IgD-negative memory B cell (primary cell): Measurements from ENCODE around the gene DENND5A. TPM values are rescaled to one million over a fixed set of nuclear protein-coding genes. Genes with fewer than 3 reads are reported as not detected.
"Not testable (repeated sequence)": the region's sequence is repeated elsewhere in the genome, so short reads cannot be mapped to it uniquely, and the experiment has no call there.

Experiments
- H3K27ac Mint-ChIP-seq, 3 donors: one replicate each; pipeline ENCODE4 v1.8.0; 2020 to 2022; ENCODE audit warnings: mild to moderate bottlenecking in 3 of 3, mixed read lengths in 3 of 3, moderate library complexity in 1 of 3
- H3K27me3 Mint-ChIP-seq: one replicate; pipeline ENCODE4 v1.8.0; 2021; ENCODE audit warnings: mixed read lengths
- H3K36me3 Mint-ChIP-seq: one replicate; pipeline ENCODE4 v1.8.0; 2020; ENCODE audit warnings: mild to moderate bottlenecking, mixed read lengths
- H3K4me1 Mint-ChIP-seq, 3 donors: one replicate each; pipeline ENCODE4 v1.8.0; 2020 to 2022; ENCODE audit warnings: mixed read lengths in 3 of 3, mild to moderate bottlenecking in 1 of 3
- H3K4me3 Mint-ChIP-seq, 4 donors: one replicate each; pipeline ENCODE4 v1.8.0; 2020 to 2022; ENCODE audit warnings: mild to moderate bottlenecking in 4 of 4, mixed read lengths in 4 of 4, moderate library complexity in 3 of 4
- H3K9me3 Mint-ChIP-seq, 3 donors: one replicate each; pipeline ENCODE4 v1.8.0; 2020 to 2021; ENCODE audit warnings: mixed read lengths in 3 of 3, mild to moderate bottlenecking in 1 of 3
- polyA plus RNA-seq: library from polyadenylated mRNA; unstranded; fragments of 300-500 nt; fragmentation: Illumina TruSeq; gene quantifications from one replicate; pipeline ENCODE4 v1.2.3, GENCODE V29; 2021

Gene DENND5A
- polyA plus RNA-seq, 1 donor from 2014 or later = 9.3 TPM

DNA sequence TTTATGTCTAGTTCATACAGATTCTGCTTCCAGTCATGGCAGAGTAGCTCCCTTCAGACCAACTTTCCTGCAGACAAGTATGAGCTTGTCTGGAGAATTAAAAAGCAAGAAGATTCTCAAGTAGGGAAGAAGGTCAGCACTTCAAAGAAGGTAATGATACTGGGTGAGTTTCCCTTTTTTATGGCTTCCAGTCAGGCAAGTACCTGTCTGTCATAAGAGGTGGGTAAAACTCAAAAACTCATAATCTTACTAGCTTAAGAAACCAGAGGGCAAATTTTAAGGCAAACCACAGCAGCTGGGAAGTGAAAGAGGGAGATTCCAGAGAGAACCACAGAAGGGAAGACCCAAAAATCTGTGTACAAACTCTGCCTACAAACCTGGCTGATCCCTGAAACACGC is 54.2 kb downstream of the DENND5A start:
- Mint-ChIP-seq H3K9me3 (no peaks in the 10 kb centered on the region), H3K36me3 (no peaks in the 10 kb centered on the region), H3K4me3 (no peak overlapping the region), H3K4me1 (peaks cover 19 to 54% (median 48%) of the 10 kb centered on the region in 3 donors), H3K27ac (peak overlapping the region in 1 of 3 donors; percentile 21), H3K27me3 (no peaks in the 10 kb centered on the region)

DNA sequence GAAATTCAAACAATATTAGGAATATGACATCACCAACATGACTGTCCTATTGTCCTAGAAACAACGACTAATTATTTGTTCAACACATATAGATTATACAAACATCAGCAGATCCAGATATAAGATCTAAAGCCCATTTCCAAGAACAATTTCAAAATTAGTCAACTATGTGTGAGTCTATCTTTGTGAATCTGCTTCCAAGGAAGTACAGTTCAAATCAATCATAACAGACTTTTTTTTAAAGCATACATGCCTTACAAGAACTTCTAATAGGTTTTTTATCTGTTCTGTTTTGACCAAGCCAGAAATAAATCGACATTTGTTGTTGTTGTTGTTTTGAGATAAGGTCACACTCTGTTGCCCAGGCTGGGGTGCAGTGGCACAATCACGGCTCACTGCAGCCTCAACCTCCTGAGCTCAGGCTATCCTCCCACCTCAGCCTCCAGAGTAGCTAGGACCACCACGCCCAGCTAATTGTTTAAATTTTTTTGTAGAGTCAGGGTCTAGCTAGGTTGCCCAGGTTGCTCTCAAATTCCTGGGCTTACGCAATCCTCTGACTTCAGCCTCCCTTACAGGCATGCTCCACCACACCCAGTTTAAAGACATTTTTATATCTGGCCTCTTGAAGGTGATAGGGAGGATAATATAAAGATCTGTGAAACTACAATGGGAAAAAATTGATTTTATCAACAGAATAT is 54.8 kb downstream of the DENND5A start:
- peak overlapping the region in 2 of 3 donors; percentile 21 to 46 for H3K27ac Mint-ChIP-seq
- peaks cover 16 to 54% (median 46%) of the 10 kb centered on the region in 3 donors for H3K4me1 Mint-ChIP-seq
- H3K9me3 Mint-ChIP-seq = no peaks in the 10 kb centered on the region
- no peaks in the 10 kb centered on the region for H3K27me3 Mint-ChIP-seq
- H3K36me3 Mint-ChIP-seq = no peaks in the 10 kb centered on the region
- no peak overlapping the region for H3K4me3 Mint-ChIP-seq

DNA sequence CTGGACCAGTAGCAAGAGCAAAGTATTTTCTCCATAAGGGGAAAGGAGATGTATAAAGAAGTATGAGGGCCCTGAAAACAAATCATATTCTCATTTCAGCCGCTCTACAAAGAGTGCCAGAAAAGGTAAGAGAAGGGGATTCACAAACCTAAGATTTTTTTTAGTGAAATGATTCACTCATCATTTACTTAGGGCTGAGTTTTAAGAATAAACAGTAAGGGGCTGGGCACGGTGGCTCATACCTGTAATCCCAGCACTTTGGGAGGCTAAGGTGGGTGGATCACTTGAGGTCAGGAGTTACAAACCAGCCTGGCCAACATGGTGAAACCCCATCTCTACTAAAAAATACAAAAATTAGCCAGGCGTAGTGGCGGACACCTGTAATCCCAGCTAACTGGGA is 55.5 kb downstream of the DENND5A start:
- H3K4me3 Mint-ChIP-seq, H3K27me3 Mint-ChIP-seq, H3K36me3 Mint-ChIP-seq, H3K9me3 Mint-ChIP-seq: not testable (repeated sequence)
- Mint-ChIP-seq H3K27ac (peak overlapping the region in 1 of 3 donors; percentile 26), H3K4me1 (peaks cover 13 to 48% (median 41%) of the 10 kb centered on the region in 3 donors)

DNA sequence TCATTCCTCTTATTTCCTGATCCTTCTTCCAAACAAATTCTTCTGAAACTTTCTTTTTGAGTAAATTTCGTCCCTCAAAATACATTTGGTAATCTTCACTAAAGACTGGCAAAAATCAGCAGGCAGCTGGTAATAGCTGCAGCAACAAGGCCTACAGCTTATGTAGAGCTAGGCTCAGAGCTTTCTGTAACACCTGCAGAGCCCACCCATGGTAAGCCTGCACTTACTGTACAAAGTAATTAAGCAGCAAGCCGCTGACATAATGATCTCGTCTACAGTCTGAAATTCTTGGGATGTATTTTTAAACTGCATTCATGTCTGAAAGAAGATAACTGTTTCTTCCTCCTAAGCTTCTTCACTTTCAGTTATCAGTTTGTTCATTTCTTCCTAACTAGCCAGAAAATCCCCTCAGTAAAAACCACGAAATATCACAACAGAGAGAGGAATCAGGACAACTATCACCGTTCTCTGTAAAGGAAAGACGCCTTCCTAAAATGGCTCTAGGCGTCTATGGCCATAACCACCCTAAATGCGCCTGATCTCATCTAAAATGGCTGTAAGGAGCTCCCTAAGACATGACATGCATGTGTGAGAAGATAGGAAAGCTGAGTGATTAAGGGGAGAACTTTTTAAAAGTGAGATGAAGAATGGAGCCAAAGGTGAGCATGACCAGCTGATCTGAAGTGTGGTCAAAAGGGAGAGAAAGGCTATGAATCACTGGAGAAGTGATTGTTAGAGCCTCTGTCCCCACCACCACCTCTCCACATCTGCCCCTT is 56.2 kb downstream of the DENND5A start:
- peaks cover 2% of the 10 kb centered on the region for H3K36me3 Mint-ChIP-seq

DNA sequence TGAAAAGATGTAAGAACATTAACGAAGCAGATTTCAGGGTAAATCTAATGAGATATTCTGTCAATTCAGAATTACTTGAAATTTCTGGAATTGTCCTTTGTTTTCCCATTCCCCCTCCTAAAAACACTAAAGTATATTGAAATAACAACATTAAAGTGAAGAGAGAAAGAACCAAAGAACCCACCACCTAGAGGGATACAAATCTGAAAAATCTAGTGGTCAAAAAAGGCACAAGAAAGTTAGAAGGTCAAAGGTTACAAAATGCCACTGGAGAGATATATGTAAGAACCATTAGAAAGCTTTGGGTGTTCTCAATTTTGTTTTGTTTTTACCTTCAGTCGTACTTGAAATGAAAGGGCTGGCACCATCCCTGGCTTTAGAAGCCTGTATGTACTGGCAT is 57.9 kb downstream of the DENND5A start:
- H3K27me3 Mint-ChIP-seq = no peaks in the 10 kb centered on the region
- H3K27ac Mint-ChIP-seq = no peak overlapping the region
- H3K36me3 Mint-ChIP-seq = peaks cover 2% of the 10 kb centered on the region
- H3K4me1 Mint-ChIP-seq = peaks cover 13 to 41% (median 36%) of the 10 kb centered on the region in 3 donors
- no peaks in the 10 kb centered on the region for H3K9me3 Mint-ChIP-seq
- no peak overlapping the region for H3K4me3 Mint-ChIP-seq

More for the DNA sequence above, 56.2 kb downstream of the DENND5A start:
- H3K4me3 Mint-ChIP-seq = peak overlapping the region in 3 of 4 donors; percentile 19 to 61 (median 38)
- no peaks in the 10 kb centered on the region for H3K9me3 Mint-ChIP-seq
- H3K4me1 Mint-ChIP-seq = peaks cover 13 to 43% (median 38%) of the 10 kb centered on the region in 3 donors
- H3K27ac Mint-ChIP-seq = peak overlapping the region in 1 of 3 donors; percentile 26
- no peaks in the 10 kb centered on the region for H3K27me3 Mint-ChIP-seq

DNA sequence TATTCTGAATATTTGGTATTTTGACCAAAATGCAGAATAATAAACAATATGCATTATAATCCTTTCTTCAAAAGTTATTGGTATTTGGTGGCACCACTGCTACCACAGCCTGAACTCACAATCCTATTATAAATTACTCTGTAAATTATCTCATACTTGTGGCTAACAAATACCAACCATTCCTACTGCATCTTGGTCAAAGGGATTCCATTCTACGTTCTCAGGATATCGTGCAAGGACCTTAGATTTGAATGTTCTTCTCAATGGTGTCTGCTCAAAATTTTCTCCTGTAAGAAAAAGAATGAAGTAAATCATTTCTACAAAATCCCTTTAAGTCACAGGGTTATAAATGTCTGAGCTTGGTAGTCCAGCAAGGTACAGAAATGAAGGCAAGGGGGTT is 58.7 kb downstream of the DENND5A start:
- Mint-ChIP-seq H3K4me1 (peaks cover 10 to 33% (median 31%) of the 10 kb centered on the region in 3 donors), H3K27me3 (no peaks in the 10 kb centered on the region), H3K27ac (no peak overlapping the region), H3K36me3 (peaks cover 5% of the 10 kb centered on the region), H3K4me3 (no peak overlapping the region), H3K9me3 (no peaks in the 10 kb centered on the region)

DNA sequence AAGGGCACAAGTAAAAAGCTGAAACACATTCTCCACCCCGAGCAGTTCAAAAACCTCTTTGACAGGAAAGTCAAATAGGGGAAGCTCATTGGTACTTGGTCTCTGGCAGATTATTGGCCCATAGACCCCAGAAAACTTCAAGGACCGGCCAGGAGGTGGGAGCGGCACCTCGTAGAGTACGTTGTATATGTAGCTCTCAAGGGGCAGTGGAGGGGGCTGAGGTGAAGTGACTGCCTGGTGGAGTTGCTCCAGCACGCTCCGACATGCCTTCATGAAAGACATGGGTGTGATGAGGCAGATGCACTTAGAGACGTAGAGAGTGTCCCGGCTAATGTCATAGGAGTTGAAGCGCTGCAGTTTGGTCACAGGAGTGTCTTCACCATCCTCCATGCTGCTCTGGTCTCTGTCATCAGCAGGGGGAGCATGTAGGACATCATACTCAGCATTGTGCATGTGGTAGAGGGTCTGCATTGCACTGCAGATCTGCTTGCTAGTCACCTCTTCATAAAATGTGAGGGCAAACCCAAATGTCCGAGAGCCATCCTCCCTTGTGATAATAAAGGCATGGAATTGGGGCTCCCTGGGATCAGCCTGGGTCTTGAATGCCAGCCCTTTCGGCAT is 61.3 kb downstream of the DENND5A start:
- no peaks in the 10 kb centered on the region for H3K27me3 Mint-ChIP-seq
- no peaks in the 10 kb centered on the region for H3K9me3 Mint-ChIP-seq
- H3K27ac Mint-ChIP-seq = no peak overlapping the region
- H3K4me3 Mint-ChIP-seq = no peak overlapping the region
- peaks cover 11% of the 10 kb centered on the region for H3K36me3 Mint-ChIP-seq
- peaks cover 0 to 7% (median 7%) of the 10 kb centered on the region in 3 donors for H3K4me1 Mint-ChIP-seq

DNA sequence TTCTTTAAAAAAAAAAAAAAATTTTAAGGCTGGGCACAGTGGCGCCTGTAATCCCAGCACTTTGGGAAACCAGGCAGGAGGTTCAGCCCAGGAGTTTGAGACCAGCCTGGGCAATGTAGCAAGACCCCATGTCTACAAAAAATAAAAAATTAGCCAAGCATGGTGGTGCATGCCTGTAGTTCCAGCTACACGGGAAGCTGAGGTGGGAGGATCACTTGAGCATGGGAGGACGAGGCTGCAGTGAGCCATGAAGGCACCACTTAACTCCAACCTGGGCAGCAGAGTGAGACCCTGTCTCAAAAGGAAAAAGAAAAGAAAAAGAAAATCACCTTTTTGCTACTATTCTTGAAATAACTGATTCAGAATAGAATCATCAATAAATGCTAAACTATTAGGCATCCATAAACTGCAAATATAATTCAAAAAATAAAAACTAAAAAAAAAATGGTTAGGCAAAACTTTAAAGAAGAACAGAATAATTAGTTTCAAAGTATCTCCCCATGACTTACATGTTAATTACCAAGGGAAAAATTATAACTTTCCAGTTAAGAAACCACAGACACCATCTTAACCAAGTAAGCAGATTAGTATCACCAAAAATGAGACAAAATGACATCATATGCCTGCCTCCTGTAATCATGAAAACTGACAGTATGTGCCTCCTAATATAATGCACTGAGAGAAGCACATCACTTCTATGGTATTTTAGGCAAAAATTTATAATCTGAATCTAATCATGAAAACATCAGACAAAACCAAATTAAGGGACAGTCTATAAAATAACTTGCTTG is 63.6 kb downstream of the DENND5A start:
- Mint-ChIP-seq H3K4me1 (no peaks in the 10 kb centered on the region), H3K27me3 (no peaks in the 10 kb centered on the region), H3K4me3 (no peak overlapping the region), H3K27ac (peak overlapping the region in 1 of 3 donors; percentile 11), H3K36me3 (peaks cover 11% of the 10 kb centered on the region), H3K9me3 (no peaks in the 10 kb centered on the region)

DNA sequence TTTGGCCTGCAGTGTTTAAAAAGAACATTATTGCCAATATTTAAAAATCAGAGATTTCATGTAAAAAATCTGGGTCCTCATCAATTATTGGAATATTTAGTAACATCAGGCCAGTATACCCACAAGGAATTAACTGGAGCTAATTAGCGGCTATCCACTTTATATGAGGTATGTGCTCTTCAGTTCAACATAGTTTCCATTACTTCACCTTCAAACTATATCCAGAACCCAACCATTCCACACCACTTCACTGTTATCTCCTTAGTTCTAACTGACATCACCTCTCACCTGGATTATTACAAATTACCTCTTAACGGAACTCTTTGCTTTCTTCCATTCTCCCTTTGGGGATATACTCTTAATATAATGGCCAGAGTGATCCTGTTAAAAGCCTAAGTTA is 64.7 kb downstream of the DENND5A start:
- Mint-ChIP-seq H3K27ac (no peak overlapping the region), H3K36me3 (peaks cover 11% of the 10 kb centered on the region)

DNA sequence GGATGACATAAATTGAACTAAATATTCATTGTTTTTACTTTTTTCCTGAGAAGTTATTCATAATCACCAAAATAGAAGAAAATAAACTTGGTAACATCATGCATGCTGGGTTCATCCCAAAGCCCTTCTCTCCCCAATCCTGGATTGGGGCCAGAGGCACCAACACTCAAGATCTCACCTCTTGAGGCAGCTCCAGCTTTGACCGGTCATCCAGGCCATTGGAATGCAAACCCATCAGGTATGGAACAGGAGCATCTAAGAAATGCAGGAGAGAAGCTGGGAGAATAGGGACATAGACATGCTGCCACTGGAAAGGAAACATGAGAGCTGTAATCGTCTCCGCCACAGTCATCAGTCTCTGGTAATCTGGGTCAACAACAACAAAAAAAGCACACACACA is 71.8 kb downstream of the DENND5A start:
- H3K27ac Mint-ChIP-seq = no peak overlapping the region
- H3K27me3 Mint-ChIP-seq = no peaks in the 10 kb centered on the region
- no peak overlapping the region for H3K4me3 Mint-ChIP-seq
- H3K36me3 Mint-ChIP-seq = peaks cover 13% of the 10 kb centered on the region
- H3K4me1 Mint-ChIP-seq = no peaks in the 10 kb centered on the region
- no peaks in the 10 kb centered on the region for H3K9me3 Mint-ChIP-seq

More for the DNA sequence above, 64.7 kb downstream of the DENND5A start:
- no peaks in the 10 kb centered on the region for H3K9me3 Mint-ChIP-seq
- H3K4me3 Mint-ChIP-seq = no peak overlapping the region
- H3K4me1 Mint-ChIP-seq = no peaks in the 10 kb centered on the region
- no peaks in the 10 kb centered on the region for H3K27me3 Mint-ChIP-seq

DNA sequence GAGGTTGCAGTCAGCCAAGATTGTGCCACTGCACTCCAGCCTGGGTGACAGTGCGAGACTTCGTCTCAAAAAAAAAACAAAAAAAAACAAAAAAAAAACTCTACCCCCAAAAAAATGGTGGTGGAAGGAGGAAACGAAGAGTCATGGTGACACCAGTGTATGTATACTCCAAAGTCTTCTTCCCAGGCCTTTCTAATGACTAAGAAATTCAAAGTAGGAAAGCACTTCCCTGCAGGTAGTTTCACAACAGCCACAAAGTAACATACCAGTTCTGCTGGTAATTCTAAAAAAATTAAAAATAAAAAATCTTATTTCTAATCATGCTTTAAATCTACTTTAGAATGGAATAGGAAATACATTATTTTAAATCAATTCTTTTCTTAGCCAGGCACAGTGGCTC is 72.6 kb downstream of the DENND5A start:
- H3K4me3 Mint-ChIP-seq = no peak overlapping the region
- H3K27me3 Mint-ChIP-seq = no peaks in the 10 kb centered on the region
- no peaks in the 10 kb centered on the region for H3K9me3 Mint-ChIP-seq
- no peak overlapping the region for H3K27ac Mint-ChIP-seq
- H3K36me3 Mint-ChIP-seq = peaks cover 20% of the 10 kb centered on the region
- no peaks in the 10 kb centered on the region for H3K4me1 Mint-ChIP-seq

DNA sequence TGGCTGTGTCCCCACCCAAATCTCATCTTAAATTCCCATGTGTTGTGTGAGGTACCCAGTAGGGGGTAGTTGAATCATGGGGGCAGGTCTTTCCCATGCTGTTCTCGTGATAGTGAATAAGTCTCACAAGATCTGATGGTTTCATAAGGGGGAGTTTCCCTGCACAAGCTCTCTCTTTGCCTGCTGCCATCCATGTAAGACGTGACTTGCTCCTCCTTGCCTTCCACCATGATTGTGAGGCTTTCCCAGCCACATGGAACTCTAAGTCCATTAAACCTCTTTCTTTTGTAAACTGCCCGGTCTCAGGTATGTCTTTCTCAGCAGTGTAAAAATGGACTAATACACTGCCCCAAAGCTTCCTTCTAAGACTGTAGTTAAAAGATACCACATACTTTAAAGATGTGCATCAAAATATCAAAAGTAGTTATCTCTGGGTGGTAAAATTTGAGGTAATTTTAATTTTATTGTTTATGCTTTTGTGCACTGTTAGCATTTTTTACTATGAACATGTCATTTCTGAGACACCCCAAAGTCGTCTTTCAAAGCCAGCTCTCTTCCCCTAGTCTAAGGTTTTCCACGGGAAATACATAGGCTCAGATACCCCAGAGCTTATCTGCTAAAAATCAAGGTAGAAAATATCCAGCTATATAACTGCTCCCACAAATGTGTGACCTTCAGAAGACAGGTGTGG is 74.7 kb downstream of the DENND5A start:
- H3K4me3 Mint-ChIP-seq, H3K9me3 Mint-ChIP-seq, H3K27me3 Mint-ChIP-seq, H3K27ac Mint-ChIP-seq, H3K4me1 Mint-ChIP-seq: not testable (repeated sequence)
- peaks cover 22% of the 10 kb centered on the region for H3K36me3 Mint-ChIP-seq

DNA sequence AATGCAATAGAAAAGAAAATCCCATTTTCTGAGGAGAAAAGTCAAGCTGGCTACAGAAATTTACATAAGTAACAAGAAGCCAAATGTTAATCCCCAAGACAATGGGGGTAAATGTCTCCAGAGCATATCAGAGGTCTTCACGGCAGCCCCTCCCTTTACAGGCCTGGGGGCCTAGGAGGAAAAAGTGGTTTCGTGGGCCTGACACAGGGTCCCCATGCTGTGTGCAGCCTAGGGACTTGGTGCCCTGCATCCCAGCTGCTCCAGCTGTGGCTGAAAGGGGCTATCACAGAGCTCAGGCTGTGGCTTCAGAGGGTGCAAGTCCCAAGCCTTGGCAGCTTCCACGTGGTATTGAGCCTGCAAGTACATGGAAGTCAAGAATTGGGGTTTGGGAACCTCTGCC is 76.3 kb downstream of the DENND5A start:
- H3K27me3 Mint-ChIP-seq, H3K4me1 Mint-ChIP-seq, H3K9me3 Mint-ChIP-seq, H3K27ac Mint-ChIP-seq, H3K4me3 Mint-ChIP-seq: not testable (repeated sequence)
- peaks cover 25% of the 10 kb centered on the region for H3K36me3 Mint-ChIP-seq

DNA sequence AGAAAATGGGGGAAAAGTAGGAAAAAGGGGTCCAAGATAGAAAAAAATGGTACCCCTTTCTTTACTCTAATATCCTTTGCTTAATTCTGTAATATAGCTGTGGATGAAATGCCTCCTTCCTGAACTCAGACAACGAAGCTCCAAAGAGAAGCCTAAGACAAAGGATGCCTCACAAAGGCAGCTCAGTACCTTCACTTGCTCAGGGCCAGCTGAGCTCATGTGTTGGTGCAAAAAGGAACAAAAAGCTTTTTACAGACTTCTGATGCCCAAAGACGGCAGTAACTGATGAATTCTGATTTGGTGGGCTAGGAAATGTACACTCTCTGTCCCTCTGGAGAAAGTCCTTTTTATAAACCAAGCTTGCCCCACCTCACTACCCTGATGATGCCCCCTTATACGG is 77.5 kb downstream of the DENND5A start:
- Mint-ChIP-seq H3K36me3 (peaks cover 25% of the 10 kb centered on the region), H3K9me3 (no peaks in the 10 kb centered on the region), H3K27me3 (no peaks in the 10 kb centered on the region), H3K4me3 (no peak overlapping the region), H3K27ac (no peak overlapping the region), H3K4me1 (peaks cover 0 to under 1% (median 0%) of the 10 kb centered on the region in 3 donors)
